Measurements from ENCODE around the gene BMP7.
"Not testable (repeated sequence)": the region's sequence is repeated elsewhere in the genome, so short reads cannot be mapped to it uniquely, and the experiment has no call there.

Gene BMP7

DNA sequence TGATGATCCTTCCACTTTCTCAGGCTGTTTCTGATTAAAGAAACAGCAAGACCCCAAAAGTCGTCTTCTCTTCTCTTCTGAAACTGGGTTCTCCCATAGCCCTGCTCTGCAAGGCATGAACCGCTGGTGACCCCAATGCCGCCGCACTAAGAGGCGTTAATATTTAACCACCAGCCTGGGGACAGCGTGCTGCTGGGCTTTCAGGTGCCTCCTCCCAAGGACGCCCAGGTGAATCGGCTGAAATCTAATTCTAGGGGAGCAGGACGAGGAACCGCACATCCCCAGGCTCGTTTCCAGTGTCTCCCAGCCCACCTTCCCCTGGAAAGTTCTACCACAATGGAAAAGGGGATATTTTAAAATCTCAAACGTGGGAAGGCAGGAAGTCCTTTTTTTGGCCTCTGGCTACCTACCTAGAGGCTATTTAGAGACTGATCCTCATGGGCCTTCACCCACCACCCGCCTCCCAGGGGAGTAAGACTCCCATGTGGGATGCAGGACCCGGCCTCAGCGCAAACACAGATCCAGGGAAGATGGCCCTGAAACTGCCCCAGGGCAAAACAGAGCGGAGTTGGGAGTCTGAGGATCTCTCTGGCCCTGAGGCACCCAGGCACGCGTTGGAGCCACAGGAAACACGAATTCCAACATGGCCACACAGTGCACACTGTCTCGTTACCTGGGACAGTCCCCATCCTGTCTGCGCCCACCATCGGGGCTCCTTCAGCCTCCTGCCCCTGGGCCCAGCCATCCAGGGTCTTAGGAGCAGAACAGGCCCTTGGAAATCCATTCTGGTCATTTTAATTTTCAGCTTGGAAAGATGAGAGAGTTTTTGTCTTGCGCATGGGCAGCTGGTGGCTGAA is 56.2 kb downstream of the BMP7 start:
- no peak for DNase-seq

DNA sequence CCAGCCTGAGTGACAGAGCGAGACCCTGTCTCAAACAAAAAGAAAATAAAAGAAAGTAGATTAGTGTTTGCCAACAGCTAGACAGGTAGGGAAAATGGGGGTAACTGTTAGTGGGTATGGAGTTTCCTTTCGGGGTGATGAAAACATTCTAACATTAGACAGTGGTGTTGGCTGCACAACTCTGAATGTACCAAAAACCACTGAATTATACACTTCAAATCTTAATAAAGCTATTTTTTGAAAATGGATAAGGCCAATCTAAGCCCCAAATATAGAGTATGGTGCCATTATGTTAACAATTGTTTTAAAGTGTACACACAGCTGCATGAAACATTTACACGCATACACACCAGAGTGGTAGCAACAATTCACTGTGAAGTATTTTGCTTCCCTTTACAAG is 57.0 kb downstream of the BMP7 start:
- no peak for DNase-seq

DNA sequence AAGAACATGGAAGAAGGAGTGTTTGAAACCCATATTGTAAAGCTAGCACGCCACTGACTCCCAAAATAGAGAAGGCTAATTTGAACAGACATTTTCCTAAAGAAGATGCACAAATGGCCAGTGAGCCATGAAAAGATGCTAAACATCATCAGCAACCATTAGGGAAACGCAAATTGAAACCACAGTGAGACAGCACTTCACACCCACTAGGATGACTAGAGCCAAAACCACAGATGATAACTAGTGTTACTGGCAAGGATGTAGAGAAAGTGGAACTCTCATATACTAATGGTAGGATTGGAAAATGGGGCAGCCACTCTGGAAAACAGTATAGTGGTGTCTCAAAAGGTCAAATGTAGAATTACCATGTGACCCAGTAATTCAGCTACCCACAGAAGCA is 58.2 kb downstream of the BMP7 start:
- DNase-seq = no peak

DNA sequence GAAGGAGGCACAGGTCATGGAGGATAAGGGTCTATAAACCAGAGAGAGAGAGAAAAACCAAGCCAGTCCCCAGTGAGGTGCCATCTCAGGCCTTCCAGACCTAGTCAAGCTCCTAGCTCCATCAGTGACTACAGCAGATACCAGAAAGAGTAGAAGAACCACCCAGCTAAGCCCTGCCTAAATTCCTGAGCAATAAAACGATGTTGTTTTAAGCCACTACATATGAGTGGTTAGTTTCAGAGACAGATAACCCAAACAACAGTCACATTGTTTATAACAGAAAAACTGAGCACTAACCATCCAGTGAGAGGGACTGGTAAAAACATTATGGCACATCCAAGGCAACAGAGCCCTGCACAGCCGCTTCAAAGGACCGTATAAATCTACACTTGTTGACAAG is 59.2 kb downstream of the BMP7 start:
- DNase-seq = no peak

DNA sequence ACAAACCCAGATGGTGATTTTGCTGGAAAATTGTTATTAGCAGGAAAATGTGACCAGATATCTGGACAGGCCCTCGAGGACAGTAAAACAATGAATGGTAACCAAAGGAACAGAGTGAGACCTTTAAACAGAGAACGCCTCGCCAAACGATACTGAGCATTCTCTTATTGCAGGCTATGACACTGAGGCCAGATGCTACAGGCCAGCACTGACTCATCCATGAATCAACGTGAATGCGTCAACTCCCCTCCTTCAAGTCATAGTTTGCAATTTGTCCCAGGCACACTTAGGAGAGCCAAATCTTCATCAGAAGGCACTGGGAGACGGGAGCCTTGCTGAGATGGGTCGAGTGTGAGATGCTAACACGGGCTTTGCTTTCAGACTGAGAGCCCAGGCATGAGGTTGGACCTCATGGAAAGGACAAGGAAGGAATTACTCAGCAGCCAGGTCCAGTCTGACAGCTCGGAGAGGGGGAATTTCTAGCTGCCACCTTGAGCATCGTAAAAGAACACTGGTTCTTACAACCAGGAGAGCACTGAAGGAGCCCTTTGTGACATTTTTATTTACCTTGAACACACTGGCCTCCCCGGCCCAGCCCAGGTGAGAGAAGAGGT is 60.7 kb downstream of the BMP7 start:
- no peak for DNase-seq

DNA sequence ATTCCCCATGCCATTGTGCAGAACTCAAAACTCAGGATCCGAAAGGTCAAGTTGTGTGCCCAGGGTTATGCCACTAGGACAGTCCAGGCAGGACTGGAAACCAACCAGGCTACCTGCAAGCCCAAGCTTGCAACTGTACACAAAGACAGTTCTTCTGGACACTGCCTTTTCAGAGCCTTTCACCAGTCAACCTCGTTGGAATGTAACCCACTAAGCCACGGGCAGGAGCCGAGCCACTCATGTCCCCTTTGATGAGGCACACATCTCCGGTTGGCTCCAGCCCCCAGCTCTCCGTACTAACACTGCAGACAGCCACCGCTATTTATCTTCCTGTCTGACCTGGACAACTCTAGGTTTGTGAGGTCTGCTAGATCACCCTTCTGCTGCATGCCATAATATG is 62.5 kb downstream of the BMP7 start:
- no peak for DNase-seq

DNA sequence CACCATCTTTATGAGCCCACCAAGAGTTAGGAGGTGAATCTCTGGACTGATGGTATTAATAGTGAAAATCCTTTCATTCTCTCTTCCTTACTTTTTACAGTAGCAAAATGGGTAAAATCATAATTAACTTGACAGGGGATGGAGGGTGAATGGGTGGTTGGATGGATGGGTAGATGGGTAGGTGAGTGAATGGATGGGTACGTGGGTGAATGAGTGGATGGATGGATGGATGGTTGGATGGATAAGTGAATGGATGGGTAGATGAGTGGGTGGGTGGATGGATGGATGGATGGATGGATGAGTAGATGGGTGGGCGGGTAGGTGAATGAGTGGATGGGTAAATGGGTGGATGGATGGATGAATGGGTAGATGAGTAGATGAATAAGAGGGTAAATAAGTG is 63.2 kb downstream of the BMP7 start:
- DNase-seq = no peak

DNA sequence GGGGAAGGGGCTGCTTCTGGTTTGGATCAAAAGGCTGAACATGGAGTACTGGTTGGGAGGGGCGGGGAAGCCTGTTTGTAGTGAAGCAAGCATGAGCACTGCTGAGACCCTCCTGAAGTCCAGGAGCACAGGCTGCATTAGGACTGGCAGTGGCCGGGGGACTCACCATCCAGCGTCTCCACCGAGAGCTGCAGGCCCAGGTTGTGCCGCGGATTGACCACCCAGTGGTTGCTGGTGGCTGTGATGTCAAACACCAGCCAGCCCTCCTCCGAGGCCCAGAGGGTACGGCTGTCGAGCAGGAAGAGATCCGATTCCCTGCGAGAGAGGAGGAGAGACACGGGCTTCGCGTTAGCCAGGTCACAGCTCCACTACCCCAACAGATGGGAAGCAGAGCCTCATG is 64.1 kb downstream of the BMP7 start:
- no peak for DNase-seq

DNA sequence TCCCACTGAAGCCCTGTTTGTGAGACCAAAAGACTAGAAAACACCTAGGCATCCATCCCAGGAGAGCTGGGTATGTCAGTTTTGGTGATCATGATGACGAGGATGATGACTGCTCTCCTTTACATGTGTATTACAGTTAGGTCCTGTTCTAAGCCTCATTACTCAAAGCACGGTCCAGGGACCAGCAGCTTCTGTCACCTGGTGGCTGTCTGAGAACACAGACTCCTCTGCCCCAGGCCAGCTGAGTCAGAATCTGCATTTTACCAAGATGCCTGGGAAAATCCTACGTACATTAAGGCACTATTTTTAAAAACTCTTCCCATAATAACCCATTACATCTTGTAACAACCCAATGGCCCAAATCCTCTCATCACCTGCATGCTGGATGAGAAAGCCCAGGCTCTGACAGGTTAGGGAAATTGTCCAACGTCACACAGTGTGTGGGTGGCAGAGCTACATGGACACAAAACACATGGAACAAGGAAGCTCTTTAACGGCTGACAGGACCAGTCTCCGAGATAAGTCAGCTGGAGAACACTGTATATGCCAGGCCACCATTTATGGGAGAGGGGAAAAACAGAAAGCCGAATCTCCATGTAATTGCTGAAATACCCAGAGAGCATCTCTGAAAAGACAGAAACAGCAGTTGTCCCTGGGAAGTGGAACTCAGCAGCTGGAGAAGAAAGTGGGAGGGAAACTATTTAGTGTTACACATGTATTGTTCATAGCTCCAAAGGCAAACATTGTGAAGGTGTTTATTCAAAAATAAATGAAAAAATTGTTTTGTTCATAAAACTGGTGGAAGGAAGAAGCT is 65.4 kb downstream of the BMP7 start:
- no peak for DNase-seq

DNA sequence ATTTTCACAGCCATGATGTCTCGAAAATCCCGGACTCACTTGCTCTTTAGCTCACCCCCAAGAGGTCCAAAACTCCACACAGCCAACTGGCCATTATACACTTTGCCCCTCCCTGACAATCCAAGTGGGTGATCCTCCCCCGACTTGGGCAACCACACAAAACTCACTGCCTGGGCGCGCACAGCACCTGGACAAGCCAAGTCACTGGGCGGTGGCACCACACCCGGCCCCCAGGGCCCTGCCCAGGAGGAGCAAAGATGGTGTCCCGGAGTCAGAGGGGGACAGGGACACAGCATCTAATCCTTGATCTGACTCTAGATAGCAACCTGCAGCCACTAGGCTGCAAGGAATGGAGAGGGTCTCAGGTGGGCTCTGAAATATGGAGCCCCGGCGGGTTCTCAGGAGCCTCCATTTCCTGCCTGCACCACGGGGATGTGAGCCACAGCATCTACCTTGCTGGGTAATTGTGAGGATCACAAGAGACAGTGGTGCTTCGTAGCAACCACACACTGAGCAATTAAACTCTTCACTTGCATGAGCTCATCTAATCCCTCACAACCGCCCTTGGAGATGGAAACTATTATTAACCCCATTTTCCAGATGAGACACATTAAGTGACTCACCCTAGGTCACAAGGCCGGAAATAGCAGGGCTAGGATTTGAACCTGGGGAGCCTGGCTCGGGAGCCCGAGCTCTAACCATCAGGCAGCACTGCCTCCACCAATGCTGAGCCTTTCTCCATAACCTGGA is 66.6 kb downstream of the BMP7 start:
- DNase-seq = no peak

DNA sequence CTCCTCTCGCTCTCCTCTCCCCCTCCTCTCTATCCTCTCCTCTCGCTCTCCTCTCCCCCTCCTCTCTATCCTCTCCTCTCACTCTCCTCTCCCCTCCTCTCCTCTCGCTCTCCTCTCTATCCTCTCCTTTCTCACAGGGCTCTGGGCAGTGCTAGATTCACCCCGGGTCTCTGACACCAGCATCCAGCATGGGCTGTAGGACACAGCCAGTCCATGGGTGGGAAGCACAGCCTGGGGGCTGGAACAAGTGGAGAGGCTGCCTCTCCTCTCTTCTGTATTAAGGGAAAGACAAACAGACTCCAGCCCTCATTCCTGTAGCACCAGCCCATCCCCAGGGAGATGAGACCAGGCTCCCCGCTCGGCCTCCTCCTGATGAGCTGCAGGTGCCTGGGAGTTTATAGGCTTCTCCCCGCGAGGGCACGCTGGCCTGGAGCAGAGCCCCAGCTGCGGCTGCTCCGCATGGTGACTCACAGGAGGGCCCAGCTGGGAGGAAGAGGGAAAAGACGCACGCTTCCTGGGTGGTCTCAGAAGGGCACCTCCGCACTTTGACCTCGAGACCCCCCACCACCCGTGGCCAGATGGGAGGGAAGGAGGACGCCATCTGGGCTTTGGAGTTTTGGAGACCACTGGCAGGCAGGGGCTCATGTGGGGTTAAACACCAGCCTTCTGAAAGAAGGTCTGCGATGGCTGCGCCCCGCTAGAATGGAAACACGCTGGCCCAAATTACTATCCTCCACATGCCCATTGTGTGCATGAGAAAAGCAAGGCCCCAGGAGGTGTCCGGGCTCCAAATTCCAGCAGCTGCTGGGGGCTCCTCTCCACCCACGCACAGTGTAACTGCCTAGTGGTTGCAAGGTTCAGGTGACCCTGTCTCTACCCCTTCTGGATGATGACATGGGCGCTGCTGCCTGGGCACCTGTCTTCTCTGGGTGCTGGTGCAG is 68.0 kb downstream of the BMP7 start:
- DNase-seq = no peak

DNA sequence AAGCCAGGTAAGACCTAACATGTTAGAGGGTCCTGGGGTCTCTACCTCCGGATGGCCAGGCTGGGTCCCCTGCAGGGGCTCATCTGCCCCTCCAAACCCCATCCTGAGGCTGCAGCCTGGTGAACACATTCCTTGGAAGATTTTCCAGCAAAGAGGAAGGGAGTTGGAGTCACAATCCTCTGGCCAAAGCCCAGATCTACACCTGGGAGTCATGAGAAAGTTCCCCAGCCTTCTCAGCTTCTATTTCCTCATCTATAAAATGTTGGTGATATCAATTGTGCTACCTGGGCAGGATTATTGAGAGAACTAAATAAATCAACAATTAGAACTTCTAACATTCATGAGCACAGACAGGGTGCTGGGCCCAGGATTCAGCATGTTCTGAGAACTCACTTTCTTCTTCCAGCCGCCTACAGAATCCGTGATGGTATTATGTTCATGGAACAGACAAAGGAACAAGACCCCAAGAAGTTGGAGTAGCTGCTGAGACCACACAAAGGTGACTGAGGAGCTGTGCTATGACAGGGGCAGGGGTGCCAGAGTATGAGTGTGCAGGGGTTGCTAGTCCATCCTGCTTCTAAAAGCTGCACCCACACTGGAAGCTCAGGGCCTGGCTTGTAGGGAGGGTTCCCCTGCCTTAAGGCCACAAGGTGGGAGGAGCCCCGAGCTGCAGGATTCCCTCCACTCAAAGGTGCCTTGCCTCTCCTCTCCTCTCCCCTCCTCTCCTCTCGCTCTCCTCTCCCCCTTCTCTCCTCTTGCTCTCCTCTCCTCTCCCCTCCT is 68.9 kb downstream of the BMP7 start:
- DNase-seq = no peak

DNA sequence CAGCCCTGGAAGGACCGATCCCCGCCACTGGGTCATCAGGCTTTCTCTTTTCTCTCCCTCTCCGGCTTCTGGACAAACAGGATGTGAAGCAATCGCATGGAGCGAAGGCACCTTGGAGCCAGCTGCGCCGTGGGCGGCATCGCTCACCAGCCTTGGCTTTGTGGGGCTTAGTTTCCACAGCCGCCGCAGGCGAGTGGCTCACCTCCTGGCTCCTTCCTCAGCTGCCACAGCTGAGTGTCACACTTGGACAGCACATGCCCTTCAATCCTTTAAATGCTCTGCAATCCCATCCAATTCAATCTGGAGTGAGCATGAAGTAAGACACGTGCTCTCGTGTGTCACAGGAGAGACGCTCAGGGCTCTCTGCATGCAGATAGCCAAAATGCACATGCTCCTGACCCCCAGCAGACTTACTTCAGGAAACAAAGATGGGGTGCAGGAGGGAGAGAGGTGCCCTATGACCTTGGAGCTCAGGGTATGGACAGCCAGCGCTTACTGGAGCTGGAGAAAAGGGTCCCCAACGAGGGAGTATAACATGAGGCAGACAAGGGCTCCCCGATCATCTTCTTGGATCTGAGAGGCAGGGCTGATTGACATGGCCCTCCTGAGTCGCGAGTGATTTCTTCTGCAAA is 70.9 kb downstream of the BMP7 start:
- no peak for DNase-seq

DNA sequence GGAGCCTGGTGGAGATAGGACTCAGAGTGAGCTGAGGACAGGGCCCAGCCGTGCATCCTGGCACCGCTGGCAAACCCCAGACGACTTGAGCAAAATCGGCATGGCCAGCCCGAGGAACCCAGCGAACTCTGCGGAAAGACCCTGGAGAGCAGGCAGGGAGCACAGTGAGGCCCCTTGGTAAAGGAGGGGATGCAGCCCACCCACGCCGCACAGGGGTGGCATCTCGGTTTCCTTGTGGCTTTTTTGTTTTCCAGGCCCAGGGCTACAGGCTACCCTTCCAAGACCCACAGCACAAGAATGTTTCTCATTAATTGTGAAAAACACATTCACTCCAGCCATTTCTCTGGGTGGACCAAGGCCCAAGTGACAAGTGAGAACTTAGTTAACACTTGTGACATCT is 71.4 kb downstream of the BMP7 start:
- DNase-seq = no peak

DNA sequence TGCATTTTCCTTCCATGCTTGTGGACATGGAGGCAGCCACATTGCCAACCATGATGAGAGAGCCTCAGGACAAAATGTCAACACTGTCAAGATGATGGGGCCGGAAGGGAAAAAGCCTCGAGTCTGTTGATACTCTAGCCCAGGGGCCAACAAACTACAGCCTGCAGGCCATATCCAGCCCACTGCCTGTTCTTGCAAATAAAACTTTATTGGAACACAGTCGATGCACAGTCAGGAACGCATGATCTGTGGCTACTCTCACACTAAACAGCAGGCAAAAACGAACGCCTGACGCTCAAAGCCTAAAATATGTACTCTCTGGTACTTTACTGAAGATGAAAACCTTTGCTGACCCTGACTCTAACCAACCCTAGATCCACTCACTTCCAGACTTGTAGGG is 72.3 kb downstream of the BMP7 start:
- DNase-seq = no peak

DNA sequence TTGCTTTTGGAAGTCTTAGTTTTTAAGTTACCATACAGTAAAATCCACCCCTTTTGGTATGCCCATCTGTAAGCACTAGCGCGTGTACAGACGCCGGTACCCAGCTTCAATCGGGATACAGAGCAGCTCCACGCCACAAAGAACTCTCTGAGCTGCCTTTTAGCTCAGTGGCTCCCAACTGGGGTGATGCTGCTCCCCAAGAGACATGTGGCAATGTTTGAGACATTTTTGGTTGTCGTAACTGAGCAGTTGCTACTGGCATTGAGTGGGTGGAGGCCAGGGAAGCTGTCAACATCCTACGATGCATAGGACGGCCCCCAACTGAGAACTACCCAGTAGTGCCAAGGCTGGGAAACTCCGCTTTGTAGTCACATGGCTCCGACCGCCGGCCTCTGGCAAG is 73.3 kb downstream of the BMP7 start:
- no peak for DNase-seq

DNA sequence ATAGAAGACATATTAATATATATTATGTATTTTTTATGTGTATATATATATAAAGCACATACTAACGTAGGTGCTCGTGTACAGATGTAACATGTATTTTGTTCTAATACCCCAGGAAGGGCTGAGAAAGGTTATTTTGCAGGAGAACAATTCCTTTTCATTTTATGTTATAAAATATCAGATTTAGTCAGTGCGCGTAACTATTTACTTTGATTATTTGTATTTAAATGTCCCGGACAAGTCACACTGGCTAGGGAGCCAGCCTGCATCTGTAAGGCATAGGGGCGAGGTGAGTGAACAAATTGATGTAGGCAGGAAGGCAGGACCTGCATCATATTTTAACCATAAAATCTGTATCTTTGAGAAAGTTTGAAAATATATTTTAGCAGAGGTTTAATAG is 74.1 kb downstream of the BMP7 start:
- DNase-seq = no peak

DNA sequence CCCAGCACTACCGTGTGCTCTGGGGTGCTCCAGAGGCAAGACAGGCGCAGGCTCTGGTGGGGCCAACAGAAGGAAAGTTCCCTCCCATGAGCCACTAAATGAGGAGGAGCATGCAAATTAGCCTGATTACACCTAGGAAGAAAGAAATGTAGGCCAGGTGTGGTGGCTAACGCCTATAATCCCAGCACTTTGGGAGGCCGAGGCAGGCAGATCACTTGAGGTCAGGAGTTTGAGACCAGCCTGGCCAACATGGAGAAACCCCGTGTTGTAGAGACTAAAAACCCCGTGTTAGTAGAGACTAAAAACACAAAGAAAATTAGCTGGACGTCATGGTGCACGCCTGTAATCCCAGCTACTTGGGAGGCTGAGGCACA is 75.2 kb downstream of the BMP7 start:
- not testable (repeated sequence) for DNase-seq

DNA sequence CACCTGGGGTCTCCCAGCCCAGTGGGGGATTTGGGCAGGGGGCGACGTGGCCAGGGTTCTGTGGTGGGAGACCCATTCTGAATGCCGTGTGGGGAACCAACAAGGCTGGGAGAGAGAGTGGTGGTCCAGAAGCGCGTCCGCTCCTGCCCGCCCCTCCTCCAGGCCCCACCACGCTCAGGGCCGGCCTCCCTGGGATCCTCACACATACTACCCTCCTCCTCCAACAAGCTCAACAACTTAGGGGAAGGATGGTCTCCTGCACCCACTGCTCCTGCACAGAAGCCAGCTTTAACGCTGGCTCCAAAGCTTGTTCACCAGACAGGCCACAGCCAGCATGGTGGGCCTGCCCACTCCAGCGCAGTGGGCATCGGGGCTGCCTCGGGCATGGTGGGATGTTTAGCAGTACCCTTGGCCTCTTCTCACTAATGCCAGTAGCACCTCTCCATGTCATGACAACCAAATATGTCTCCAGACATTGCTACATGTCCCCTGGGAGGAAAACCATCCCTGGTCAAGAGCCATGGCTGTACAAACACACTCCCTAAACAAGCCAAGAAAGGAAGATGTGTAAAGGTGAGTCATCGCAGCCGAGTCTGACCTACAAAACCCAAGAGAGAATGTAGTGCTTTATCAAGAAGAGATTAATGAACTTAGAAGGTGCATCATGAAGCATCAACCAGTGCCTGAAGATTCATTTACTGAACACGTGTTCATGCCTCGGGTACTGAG is 75.7 kb downstream of the BMP7 start:
- no peak for DNase-seq

DNA sequence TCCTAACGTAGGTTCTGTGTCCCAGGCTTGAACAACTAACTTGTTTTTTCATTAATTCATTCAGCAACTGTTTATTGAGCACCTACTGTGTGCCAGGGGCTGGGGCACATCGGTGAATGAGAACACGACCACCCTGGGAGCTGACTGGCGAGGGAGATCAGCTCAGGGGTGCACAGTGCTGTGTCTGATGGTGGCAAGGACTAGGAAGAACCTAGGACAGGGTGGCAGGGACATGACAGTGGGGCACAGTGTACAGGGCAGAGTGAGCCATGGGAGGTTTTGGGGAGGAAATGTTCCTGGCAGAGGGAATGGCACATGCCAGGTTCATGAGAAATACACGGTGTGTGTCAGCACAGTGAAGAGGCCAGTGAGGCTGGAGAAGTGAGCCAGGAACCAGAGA is 76.7 kb downstream of the BMP7 start:
- DNase-seq = no peak

All from activated naive CD4-positive, alpha-beta T cell (primary cell).